ENCODE measurements around the gene PRM2. TPM values are rescaled to one million over a fixed set of nuclear protein-coding genes. Genes with fewer than 3 reads are reported as not detected.
A peak's percentile ranks its signal among the peaks of the same experiment; 100 is the strongest.

The PRM2 gene
- total RNA-seq, 2 donors from 2014 or later = 343 TPM; not detected in 1

DNA sequence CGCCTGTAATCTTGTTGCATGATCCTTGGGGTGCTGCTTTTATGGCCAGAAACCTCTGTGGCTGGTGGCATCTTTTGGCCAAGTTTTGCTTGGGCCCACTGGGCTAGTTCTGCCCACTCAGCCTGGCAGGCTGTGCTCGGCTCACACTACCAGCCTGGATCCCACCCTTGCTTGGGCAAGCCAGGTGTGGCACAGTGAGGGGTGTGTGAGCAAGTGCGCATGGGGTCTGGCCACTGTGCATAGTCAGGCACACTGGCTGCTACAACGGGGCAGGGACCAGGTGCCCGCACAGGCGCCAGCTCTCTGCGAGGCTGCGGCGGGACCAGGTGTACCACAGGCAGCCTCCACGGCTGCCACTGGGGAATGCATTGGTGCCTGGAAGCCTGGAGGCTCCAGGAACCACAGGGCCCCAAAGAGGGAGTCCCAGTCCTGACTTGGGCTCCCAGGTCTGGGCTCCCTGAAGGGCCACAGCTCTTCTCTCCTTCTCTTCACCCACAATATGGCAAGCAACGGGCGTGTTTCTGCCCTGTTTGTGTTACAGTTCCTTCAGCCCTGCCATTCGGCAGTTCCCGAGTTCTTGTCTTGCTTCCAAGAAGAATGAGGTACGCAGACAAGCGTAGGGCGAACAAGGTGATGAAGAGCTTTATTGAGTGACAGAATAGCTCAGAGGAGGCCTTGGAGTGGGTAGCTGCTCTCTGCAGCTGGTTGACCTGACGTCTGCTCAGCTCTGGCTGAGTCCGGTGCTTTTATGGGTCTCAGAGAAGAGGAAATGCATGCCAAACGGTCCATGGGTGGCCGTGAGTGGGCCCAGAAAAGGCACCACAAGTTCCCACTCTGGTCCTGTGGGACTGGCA, 31.6 kb upstream of the PRM2 start:
- intact Hi-C loops (cut with DNase I) = no loop called here
- no peaks in the 10 kb centered on the region for H3K9me3 ChIP-seq
- WGBS = 86% methylated on average over 21 of the region's 21 CpGs
- H3K4me3 ChIP-seq = no peak overlapping the region
- no peaks in the 10 kb centered on the region for H3K36me3 ChIP-seq
- no peaks in the 10 kb centered on the region for H3K4me1 ChIP-seq (replicated peaks)
- no peaks in the 10 kb centered on the region for H3K27me3 ChIP-seq (replicated peaks; ENCODE audit: insufficient read depth)
- no peak for DNase-seq (ENCODE audit: low spot score)
- no peak overlapping the region for H3K27ac ChIP-seq
- TF ChIP-seq POLR2A (IDR thresholded peaks at IDR 0.05) (no peak), POLR2AphosphoS5 (IDR thresholded peaks at IDR 0.05) (no peak)
- TF ChIP-seq, protein P1, sequence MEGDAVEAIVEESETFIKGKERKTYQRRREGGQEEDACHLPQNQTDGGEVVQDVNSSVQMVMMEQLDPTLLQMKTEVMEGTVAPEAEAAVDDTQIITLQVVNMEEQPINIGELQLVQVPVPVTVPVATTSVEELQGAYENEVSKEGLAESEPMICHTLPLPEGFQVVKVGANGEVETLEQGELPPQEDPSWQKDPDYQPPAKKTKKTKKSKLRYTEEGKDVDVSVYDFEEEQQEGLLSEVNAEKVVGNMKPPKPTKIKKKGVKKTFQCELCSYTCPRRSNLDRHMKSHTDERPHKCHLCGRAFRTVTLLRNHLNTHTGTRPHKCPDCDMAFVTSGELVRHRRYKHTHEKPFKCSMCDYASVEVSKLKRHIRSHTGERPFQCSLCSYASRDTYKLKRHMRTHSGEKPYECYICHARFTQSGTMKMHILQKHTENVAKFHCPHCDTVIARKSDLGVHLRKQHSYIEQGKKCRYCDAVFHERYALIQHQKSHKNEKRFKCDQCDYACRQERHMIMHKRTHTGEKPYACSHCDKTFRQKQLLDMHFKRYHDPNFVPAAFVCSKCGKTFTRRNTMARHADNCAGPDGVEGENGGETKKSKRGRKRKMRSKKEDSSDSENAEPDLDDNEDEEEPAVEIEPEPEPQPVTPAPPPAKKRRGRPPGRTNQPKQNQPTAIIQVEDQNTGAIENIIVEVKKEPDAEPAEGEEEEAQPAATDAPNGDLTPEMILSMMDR (IDR thresholded peaks at IDR 0.05) = no peak

DNA sequence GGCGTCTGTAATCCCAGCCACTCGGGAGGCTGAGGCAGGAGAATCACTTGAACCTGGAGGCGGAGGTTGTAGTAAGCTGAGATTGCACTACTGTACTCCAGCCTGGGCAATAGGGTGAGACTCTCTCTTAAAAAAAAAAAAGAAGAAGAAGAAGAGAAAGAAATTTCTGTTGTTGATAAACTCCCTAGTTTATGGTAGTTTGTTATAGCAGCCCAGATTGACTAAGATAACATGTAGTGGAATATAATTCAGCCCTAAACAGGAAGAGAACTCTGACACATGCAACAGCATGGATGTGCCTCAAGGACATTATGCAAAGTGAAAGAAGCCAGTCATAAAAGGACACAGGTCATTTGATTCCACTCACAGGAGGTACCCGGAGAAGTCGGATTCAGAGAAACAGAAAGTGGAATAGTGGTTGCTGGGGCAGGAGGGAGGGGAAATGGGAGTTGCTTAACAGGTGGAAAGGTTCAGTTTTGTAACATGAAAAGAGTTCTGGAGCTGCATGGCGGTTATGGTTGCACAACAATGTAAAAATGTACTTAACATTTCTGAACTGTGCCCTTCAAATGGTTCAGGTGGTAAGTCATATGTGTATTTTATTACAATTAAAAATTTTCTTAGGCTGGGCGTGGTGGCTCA, 30.8 kb upstream of the PRM2 start:
- Histone ChIP-seq H3K36me3 (no peaks in the 10 kb centered on the region), H3K27me3 (replicated peaks; ENCODE audit: insufficient read depth) (no peaks in the 10 kb centered on the region), H3K9me3 (no peaks in the 10 kb centered on the region), H3K27ac (no peak overlapping the region), H3K4me1 (replicated peaks) (no peaks in the 10 kb centered on the region), H3K4me3 (no peak overlapping the region)
- no peak for TF ChIP-seq POLR2A (IDR thresholded peaks at IDR 0.05)
- TF ChIP-seq, protein P1 (IDR thresholded peaks at IDR 0.05) = no peak
- no peak for TF ChIP-seq POLR2AphosphoS5 (IDR thresholded peaks at IDR 0.05)
- DNase-seq (ENCODE audit: low spot score) = no peak
- WGBS = 78% methylated on average over 7 of the region's 7 CpGs
- intact Hi-C loops (cut with DNase I) = no loop called here

DNA sequence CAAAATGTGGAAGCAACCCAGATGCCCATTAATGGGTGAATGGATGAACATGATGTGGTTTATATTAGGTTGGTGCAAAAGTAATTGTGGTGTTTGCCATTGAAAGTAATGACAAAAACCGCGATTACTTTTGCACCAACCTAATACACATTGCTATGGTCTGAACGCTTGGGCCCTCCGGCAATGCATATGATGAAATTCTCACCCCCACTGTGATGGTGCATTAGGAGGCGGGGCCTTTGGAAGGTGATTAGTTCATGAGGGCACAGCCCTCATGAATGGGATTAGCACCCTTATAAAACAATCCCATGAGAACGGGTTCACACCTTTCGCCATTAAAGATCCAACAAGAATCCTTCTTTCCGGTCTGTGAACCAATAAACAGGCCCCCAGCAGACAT, 30.1 kb upstream of the PRM2 start:
- 90% methylated on average over 8 of the region's 8 CpGs for WGBS
- no peaks in the 10 kb centered on the region for H3K4me1 ChIP-seq (replicated peaks)

DNA sequence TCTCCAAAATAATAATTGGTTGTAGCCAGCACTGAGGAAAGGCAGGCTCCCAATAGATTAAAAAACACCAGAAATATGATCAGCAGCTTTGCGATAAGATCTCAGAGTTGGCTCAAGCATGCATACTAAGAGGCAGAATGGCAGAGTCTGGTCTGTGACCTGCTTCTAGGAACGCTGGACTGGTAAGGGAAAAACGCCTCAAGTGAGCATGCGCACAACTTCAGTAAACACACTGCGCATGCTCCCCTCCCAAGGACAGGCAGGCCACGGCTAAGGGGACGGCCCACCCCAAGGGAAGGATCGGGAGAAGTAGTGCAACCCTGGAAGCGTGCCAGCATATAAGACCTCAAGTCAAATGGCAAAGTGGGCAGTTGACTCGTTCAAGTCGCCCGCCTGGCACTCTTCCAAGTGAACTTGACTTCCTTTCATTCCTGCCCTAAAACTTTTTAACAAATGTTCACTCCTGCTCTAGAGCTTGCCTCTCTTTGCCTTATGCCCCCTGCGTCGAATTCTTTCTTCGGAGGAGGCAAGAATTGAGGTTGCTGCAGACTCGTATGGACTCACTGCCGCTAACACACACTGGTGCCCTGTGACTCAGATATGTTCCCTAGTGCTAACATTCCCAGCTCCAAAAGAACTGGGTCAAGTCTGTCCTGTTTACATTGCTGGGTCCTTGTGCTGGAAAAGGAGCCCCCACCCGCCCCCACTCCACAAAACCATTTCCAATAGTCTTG, 27.3 kb upstream of the PRM2 start:
- WGBS = 41% methylated on average over 18 of the region's 18 CpGs
- TF ChIP-seq POLR2AphosphoS5 (IDR thresholded peaks at IDR 0.05) = peak; percentile 77
- TF ChIP-seq POLR2A (IDR thresholded peaks at IDR 0.05) = peak; percentile 20
- TF ChIP-seq, protein P1 (IDR thresholded peaks at IDR 0.05) = no peak
- Histone ChIP-seq H3K27me3 (replicated peaks; ENCODE audit: insufficient read depth) (no peaks in the 10 kb centered on the region), H3K27ac (peak overlapping the region; percentile 7 to 62), H3K36me3 (no peaks in the 10 kb centered on the region), H3K9me3 (no peaks in the 10 kb centered on the region), H3K4me3 (no peak overlapping the region), H3K4me1 (replicated peaks) (no peaks in the 10 kb centered on the region)
- intact Hi-C loops (cut with DNase I) = no loop called here
- peak; percentile 62 for DNase-seq (ENCODE audit: low spot score)

More for the DNA sequence above, 30.1 kb upstream of the PRM2 start:
- Histone ChIP-seq H3K27me3 (replicated peaks; ENCODE audit: insufficient read depth) (no peaks in the 10 kb centered on the region), H3K36me3 (no peaks in the 10 kb centered on the region), H3K27ac (no peak overlapping the region), H3K9me3 (no peaks in the 10 kb centered on the region), H3K4me3 (no peak overlapping the region)
- no peak for TF ChIP-seq POLR2A (IDR thresholded peaks at IDR 0.05)
- TF ChIP-seq, protein P1 (IDR thresholded peaks at IDR 0.05) = no peak
- no peak for TF ChIP-seq POLR2AphosphoS5 (IDR thresholded peaks at IDR 0.05)
- intact Hi-C loops (cut with DNase I) = no loop called here
- DNase-seq (ENCODE audit: low spot score) = no peak

Data from prostate gland (tissue), 2 donors.